Omental fat pad (tissue), 4 donors: ENCODE data around the gene CEP83. TPM values are rescaled to one million over a fixed set of nuclear protein-coding genes. Genes with fewer than 3 reads are reported as not detected.
A peak's percentile ranks its signal among the peaks of the same experiment; 100 is the strongest.

Source experiments
- ATAC-seq: fragments of 150-250 bp; one replicate; pipeline ENCODE4 v1.9.1; 2016; ENCODE audit warnings: mild to moderate bottlenecking, moderate library complexity; ENCODE audit not compliant: low FRiP score
- DNase-seq: peaks from one replicate; pipeline ENCODE4 v3.0.0-alpha.2; 2019; ENCODE audit warnings: low spot score
- total RNA-seq, 4 donors: library from RNA; depleted of rRNA; stranded (reverse); fragments of >200 nt; gene quantifications; one replicate each; pipeline ENCODE4 v1.1.0, GENCODE V29; 2016
- TF ChIP-seq, protein P1 (sequence below), 3 donors: fragments of 450-650 bp; IDR thresholded peaks; one replicate each; pipeline ENCODE4 v1.5.1; 2016 to 2017; ENCODE audit warnings: antibody characterized with exemption in 3 of 3, mild to moderate bottlenecking in 3 of 3, moderate library complexity in 2 of 3

Gene CEP83, protein sequence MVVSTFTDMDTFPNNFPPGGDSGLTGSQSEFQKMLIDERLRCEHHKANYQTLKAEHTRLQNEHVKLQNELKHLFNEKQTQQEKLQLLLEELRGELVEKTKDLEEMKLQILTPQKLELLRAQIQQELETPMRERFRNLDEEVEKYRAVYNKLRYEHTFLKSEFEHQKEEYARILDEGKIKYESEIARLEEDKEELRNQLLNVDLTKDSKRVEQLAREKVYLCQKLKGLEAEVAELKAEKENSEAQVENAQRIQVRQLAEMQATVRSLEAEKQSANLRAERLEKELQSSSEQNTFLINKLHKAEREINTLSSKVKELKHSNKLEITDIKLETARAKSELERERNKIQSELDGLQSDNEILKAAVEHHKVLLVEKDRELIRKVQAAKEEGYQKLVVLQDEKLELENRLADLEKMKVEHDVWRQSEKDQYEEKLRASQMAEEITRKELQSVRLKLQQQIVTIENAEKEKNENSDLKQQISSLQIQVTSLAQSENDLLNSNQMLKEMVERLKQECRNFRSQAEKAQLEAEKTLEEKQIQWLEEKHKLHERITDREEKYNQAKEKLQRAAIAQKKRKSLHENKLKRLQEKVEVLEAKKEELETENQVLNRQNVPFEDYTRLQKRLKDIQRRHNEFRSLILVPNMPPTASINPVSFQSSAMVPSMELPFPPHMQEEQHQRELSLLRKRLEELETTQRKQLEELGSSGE
- 10 to 100 TPM; 11.0 to 42.4 (median 20.0) TPM for total RNA-seq

DNA sequence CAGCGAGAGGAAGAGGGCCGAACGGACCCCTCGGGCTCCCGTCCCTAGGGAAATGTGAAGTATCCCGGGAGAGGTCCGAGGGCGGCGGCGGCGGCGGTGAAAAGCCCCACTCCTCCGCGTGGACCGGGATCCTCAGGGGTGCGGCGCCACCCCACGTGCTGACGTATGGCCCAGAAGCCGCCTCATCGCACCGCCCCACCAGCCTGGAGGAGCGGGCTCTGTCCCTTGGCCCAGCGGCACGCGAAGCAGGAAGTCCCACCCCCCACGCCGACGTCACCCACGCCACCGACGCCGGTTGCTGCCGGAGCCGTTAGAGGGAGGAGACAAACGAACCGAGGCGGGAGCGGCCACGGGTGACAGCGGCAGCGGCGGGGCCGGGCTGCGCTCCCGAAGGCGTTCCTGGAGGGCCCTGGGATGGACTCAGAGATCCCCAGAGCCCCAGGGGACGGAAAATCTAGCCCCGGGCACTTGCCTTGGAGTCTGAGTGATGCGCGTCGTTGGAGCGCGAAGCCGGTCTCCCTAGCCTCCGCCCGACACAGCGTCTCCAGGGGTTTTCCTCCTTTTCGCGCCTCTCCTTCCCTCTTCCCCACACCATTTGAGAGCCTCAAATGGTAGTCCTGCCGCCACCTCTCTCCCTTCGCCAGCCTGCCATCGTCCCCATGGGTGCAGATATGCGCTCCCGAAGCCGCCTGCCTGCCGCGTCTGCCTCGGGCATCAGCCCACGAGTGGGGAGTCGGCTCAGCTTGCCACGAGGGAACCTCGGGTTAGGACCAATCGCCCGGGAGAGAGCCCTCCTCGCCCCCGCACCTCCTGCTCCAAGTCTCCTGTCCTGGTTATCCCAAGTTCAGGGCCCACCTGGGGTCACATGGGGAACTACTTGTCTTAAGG is at the start of gene CEP83:
Gene CEP83 (minus strand): TSS at position 140 of the 888 bp plus-strand sequence. CDS start 47,377 bp downstream, outside the sequence.
- DNase-seq, result peak; percentile 82
- TF ChIP-seq, protein P1, sequence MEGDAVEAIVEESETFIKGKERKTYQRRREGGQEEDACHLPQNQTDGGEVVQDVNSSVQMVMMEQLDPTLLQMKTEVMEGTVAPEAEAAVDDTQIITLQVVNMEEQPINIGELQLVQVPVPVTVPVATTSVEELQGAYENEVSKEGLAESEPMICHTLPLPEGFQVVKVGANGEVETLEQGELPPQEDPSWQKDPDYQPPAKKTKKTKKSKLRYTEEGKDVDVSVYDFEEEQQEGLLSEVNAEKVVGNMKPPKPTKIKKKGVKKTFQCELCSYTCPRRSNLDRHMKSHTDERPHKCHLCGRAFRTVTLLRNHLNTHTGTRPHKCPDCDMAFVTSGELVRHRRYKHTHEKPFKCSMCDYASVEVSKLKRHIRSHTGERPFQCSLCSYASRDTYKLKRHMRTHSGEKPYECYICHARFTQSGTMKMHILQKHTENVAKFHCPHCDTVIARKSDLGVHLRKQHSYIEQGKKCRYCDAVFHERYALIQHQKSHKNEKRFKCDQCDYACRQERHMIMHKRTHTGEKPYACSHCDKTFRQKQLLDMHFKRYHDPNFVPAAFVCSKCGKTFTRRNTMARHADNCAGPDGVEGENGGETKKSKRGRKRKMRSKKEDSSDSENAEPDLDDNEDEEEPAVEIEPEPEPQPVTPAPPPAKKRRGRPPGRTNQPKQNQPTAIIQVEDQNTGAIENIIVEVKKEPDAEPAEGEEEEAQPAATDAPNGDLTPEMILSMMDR (IDR thresholded peaks at IDR 0.05), result no peak
- peak; percentile 99 for ATAC-seq

DNA sequence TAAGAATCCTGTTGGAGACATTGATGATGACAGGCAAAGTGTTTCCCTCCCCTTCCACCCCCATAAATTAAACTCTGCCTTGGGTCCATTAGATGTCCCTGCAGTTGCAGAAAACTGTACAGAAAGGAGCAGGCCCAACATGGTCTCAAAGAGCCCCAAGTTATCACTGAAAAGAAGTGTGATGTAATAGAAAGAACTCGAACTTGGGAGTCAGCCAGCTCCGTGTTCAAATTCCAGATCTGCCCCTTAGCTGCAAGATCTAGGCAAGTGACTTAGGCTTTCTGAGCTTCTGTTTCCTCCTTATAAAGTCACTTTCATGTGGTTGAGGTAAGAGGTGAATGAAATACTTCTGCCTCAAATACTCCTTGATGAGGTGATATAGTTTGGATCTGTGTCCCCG is 49.6 kb upstream of the CEP83 start:
- ATAC-seq (no peak), DNase-seq (no peak)
- TF ChIP-seq, protein P1 (IDR thresholded peaks at IDR 0.05), result no peak

DNA sequence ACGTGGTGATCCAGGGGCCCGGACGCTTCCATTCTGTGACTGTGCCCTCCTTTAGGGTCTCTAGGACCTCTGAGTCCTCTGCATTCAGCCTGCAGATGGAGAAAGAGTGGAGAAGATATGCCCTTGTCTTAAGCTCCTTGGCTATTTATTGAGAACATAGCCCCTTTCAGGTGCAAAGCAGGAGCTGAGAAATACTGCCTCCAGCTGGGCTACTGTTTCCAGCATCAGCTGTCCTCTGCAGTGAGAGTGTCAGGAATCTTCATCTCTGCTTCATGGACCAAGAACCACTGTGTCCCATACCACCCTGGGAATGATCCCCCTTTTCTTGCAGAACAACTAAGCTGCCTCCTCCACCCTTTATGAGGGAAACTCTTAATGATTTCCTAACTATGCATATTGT is 47.8 kb upstream of the CEP83 start:
- DNase-seq (no peak), ATAC-seq (no peak)
- TF ChIP-seq, protein P1 (IDR thresholded peaks at IDR 0.05), result no peak

DNA sequence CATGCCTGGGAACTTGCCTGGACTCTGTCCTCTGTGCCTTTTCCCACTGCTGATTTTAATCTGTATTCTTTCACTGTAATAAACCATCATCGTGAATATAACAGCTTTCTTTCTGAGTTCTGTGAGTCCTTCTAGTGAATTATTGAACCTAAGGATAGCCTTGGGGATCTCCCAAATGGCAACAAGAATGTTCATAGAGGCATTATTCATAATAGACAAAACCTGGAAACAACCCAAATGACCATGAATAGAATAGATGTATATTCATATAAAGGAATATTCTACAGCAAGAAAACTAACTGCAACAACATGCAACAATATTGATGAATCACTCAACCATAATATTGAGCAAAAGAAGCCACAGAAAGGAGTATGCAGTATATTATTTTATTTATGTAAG is 44.7 kb upstream of the CEP83 start:
- DNase-seq (no peak), ATAC-seq (no peak)

DNA sequence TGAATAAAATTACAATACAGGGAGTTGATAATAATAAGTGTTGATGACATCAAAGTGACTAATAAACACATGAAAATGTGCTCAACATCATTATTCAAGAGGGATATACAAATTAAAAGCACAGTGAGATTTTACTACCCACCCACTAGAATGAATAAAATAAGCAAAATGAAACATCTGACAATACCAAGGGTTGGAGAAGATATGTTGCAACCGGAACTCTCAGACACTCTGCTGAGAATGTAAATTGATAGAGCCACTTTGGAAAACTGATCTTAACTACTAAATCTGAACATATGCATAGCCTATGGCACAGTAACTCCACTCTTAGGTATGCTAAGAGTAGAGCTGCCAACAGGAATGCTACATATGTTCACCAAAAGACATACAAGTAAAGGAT is 44.0 kb upstream of the CEP83 start:
- DNase-seq (no peak), ATAC-seq (no peak)
- TF ChIP-seq, protein P1 (IDR thresholded peaks at IDR 0.05), result no peak

More for the DNA sequence above, 44.7 kb upstream of the CEP83 start:
- TF ChIP-seq, protein P1 (IDR thresholded peaks at IDR 0.05), result no peak

DNA sequence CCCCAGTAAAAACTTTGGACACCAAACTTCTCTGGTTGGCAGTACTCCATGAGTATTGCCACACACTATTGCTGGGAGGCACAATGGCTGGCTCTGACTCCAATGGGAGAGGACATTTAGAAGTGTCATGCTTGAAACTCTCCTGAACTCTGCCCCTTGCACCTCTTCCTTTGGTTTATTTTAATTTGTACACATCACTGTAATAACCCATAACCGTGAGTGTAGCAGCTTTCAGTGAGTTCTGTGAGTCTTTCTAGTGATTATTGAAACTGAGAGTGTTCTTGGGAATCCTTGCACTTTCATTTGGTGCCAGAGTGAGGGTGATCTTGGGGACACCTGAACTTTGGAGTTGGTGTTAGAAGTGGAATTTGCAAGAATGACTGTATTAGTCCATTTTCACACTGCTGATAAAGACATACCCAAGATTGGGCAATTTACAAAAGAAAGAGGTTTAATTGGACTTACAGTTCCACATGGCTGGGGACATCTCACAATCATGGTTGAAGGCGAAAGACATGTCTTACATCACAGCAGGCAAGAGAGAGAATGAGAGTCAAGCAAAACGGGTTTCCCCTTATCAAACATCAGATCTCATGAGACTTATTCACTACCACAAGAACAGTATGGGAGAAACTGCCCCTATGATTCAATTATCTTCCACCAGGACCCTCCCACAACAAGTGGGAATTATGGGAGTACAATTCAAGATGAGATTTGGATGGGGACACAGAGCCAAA is 41.3 kb upstream of the CEP83 start:
- DNase-seq (no peak), ATAC-seq (no peak)
- TF ChIP-seq, protein P1 (IDR thresholded peaks at IDR 0.05), result no peak
